Left ventricle myocardium inferior (tissue), 1 donor: ENCODE measurements around the gene SUCLG2. TPM values are rescaled to one million over a fixed set of nuclear protein-coding genes. Genes with fewer than 3 reads are reported as not detected.
A peak's percentile ranks its signal among the peaks of the same experiment; 100 is the strongest.

ENCODE experiments used
- DNase-seq: peaks from one replicate; pipeline ENCODE4 v3.0.0-alpha.2; 2020
- H3K27ac ChIP-seq: fragments of 200-600 bp; replicated peaks from 2 replicates; pipeline ENCODE4 v1.8.0; 2021
- H3K27me3 ChIP-seq: fragments of 200-600 bp; 2 replicates; pipeline ENCODE4 v1.8.0; 2021; ENCODE audit warnings: low read depth
- H3K36me3 ChIP-seq: fragments of 200-600 bp; 2 replicates; pipeline ENCODE4 v1.8.0; 2021
- H3K4me1 ChIP-seq: fragments of 200-600 bp; 2 replicates; pipeline ENCODE4 v1.8.0; 2021
- H3K4me3 ChIP-seq: fragments of 200-600 bp; 2 replicates; pipeline ENCODE4 v1.8.0; 2021; ENCODE audit warnings: mild to moderate bottlenecking, moderate library complexity
- H3K9me3 ChIP-seq: fragments of 200-600 bp; replicated peaks from 2 replicates; pipeline ENCODE4 v1.8.0; 2021
- intact Hi-C: fragments of 100-400 bp; cut with micrococcal nuclease; formaldehyde crosslinking; loops from one replicate; pipeline ENCODE4 v1.11.0; 2022
- total RNA-seq: library from RNA; stranded (reverse); fragmentation: NEBNext Ultra II Directional; extraction: Animal tissue kit (Norgen Biotek cat#: 25700); gene quantifications from one replicate; pipeline ENCODE4 v1.2.1, GENCODE V29; 2021
- TF ChIP-seq, protein P1 (sequence below): fragments of 200-600 bp; IDR thresholded peaks from 2 replicates; pipeline ENCODE4 v1.8.0; 2021; ENCODE audit warnings: antibody characterized with exemption, mild to moderate bottlenecking, borderline replicate concordance
- donor health status: DM: no; HTN: yes; CAD: no; lungs with severe emphysema.

SUCLG2 gene
- total RNA-seq, 1 donor from 2014 or later = 100 TPM

DNA sequence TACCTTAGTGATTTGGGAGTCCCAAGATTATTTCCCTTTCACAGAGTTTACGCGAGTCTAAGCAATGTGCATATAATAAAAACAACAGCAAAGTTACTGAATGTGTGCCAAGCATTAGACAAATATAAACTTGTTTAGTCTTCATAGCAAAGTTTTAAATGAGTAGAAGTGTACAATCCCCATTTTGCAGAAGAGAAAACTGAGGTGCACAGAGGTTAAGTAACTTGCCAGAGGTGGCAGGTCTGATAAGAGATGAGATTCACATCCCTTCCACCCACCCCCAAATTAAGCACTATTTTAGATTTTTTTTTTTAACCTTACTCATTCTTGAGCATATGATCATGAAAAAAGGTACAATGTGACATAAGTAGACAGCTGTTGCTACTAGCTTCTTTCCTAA lies 2.2 kb upstream of the SUCLG2 start:
- intact Hi-C loops = no loop called here
- TF ChIP-seq, protein P1, sequence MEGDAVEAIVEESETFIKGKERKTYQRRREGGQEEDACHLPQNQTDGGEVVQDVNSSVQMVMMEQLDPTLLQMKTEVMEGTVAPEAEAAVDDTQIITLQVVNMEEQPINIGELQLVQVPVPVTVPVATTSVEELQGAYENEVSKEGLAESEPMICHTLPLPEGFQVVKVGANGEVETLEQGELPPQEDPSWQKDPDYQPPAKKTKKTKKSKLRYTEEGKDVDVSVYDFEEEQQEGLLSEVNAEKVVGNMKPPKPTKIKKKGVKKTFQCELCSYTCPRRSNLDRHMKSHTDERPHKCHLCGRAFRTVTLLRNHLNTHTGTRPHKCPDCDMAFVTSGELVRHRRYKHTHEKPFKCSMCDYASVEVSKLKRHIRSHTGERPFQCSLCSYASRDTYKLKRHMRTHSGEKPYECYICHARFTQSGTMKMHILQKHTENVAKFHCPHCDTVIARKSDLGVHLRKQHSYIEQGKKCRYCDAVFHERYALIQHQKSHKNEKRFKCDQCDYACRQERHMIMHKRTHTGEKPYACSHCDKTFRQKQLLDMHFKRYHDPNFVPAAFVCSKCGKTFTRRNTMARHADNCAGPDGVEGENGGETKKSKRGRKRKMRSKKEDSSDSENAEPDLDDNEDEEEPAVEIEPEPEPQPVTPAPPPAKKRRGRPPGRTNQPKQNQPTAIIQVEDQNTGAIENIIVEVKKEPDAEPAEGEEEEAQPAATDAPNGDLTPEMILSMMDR = no peak
- H3K4me3 ChIP-seq = no peak overlapping the region

DNA sequence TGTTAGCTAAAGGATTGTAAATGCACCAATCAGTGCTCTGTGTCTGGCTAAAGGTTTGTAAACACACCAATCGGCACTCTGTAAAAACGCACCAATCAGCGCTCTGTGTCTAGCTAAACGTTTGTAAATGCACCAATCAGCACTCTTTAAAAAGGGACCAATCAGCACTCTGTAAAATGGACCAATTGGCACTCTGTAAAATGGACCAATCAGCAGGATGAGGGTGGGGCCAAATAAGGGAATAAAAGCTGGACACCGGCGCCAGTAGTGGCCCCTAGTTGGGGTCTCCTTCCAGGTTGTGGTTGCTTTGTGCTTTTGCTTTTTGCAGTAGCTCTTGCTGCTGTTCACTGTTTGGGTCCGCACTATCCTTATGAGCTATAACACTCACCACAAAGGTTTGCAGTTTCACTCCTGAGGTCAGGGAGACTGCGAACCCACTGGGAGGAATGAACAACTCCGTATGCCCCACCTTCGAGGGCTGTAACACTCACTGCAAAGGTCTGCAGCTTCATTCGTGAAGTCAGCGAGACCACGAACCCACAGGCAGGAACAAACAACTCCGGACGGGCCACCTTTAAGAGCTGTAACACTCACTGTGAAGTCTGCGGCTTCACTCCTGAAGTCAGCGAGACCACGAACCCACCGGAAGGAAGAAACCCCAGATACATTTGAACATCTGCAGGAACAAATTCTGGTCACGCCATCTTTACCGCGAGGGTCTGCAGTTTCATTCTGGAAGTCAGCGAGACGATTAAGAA lies 1.1 kb upstream of the SUCLG2 start:
- Histone ChIP-seq H3K4me1 (peaks cover 39% of the 10 kb centered on the region), H3K9me3 (no peaks in the 10 kb centered on the region), H3K27ac (peak overlapping the region; percentile 96), H3K36me3 (no peaks in the 10 kb centered on the region), H3K4me3 (peak overlapping the region; percentile 84), H3K27me3 (no peaks in the 10 kb centered on the region)
- TF ChIP-seq, protein P1 = no peak
- DNase-seq = no peak
- intact Hi-C loops = no loop called here

More for the DNA sequence above, 2.2 kb upstream of the SUCLG2 start:
- DNase-seq = no peak
- Histone ChIP-seq H3K4me1 (peaks cover 41% of the 10 kb centered on the region), H3K9me3 (no peaks in the 10 kb centered on the region), H3K36me3 (no peaks in the 10 kb centered on the region), H3K27ac (no peak overlapping the region), H3K27me3 (no peaks in the 10 kb centered on the region)

DNA sequence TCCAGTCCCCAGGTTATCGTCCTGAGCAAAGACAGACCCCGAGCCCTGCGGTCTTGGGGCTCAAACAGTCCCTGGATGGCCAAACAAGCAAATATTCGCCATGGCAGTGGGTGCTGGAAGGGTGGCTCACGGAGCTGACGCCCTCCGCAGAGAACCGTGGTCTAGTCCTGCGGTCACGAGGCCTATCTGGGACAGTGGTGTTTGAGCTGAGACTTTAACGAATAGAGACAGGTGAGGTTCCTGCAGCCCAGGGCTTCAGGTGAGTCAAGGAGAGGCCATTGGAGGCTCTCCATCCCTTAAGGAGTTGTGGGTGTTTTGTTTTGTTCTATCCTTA lies 399 bp upstream of the SUCLG2 start:
- Histone ChIP-seq H3K4me3 (peak overlapping the region; percentile 84), H3K27me3 (no peaks in the 10 kb centered on the region), H3K4me1 (peaks cover 46% of the 10 kb centered on the region), H3K36me3 (no peaks in the 10 kb centered on the region), H3K9me3 (no peaks in the 10 kb centered on the region), H3K27ac (peak overlapping the region; percentile 96)
- no peak for DNase-seq
- intact Hi-C loops = no loop called here
- TF ChIP-seq, protein P1 = no peak

DNA sequence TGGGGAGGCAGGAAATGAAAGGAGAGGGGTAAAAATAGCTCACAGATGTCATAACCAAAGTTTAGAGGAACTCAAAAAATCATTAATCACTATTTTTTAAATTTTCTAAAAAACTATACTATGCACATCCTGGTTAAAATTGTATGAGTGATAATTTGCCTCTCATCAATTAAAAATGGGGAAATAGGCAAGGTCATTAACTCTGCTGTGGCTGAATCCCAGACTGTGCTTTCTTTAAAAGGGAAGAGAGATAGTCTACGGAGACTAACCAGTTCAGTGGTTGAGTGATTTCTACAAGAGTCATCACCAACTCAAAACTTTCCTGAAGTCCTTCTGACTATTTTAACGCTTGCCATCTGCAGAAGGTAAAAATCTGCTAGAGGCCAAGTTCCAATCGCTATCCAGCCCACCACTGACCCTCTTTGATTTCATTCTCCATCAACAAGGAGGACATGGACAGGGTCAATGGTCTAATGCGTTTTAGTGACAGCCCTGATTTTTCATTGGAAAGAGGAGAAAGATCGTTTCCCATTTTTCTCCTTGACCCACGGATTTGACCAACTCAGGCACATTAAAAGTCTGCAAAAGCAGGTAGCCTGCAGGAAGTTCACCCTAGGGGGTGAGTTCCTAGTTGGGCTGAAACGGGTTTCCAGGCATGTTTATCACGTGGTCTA lies 850 bp downstream of the SUCLG2 start:
- Histone ChIP-seq H3K27me3 (no peaks in the 10 kb centered on the region), H3K9me3 (no peaks in the 10 kb centered on the region), H3K4me1 (peaks cover 59% of the 10 kb centered on the region), H3K36me3 (no peaks in the 10 kb centered on the region), H3K4me3 (peak overlapping the region; percentile 84), H3K27ac (peak overlapping the region; percentile 96)
- TF ChIP-seq, protein P1 = no peak
- intact Hi-C loops = no loop called here
- no peak for DNase-seq

DNA sequence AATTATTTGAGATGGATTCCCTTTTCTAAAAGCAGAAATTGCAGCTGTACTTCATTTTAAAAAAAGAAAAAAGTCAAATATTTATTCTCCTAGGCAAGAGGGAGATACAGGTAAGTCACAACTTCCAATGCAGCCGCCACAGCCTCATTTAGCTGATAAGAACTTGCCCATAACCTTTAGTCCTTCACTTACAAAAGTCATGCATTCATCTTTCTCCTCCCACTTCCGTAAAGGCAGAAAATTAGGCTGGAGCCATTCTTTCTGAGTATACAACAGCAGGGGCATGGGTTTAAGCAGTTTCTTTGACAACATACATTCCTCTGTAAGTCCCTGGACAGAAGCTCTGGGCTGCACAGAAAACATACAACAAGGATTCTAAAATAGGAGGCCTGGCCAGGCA lies 4.3 kb downstream of the SUCLG2 start:
- TF ChIP-seq, protein P1 = no peak
- Histone ChIP-seq H3K36me3 (no peaks in the 10 kb centered on the region), H3K4me3 (no peak overlapping the region), H3K27me3 (no peaks in the 10 kb centered on the region), H3K9me3 (no peaks in the 10 kb centered on the region), H3K27ac (no peak overlapping the region), H3K4me1 (peaks cover 81% of the 10 kb centered on the region)
- DNase-seq = no peak
- intact Hi-C loops = no loop called here
